Keratinocyte (primary cell): ENCODE measurements around the gene MARCHF9.
"Not testable (repeated sequence)": the region's sequence is repeated elsewhere in the genome, so short reads cannot be mapped to it uniquely, and the experiment has no call there.

Experiments used
- CTCF ChIP-seq, 3 experiments: IDR thresholded peaks in 1 of 3; conservative IDR thresholded peaks in 1 of 3; optimal IDR thresholded peaks in 1 of 3; 2 replicates in 2 of 3; 3 replicates in 1 of 3; pipeline versions ENCODE3 to v1.5.1; 2011; ENCODE audit warnings: low read length in 3 of 3, mild to moderate bottlenecking in 3 of 3, moderate library complexity in 2 of 3, control low read depth in 1 of 3, inconsistent platforms in 1 of 3; ENCODE audit not compliant: insufficient read depth in 2 of 3; ENCODE audit errors: extremely low read depth in 1 of 3
- EZH2 ChIP-seq: IDR thresholded peaks from one replicate; pipeline ENCODE4 v1.6.1; 2012; ENCODE audit warnings: inconsistent platforms, mild to moderate bottlenecking, low read length, moderate library complexity

GRCh38 chr12:57715036-57715748 lies 39.7 kb upstream of the MARCHF9 start:
- TF ChIP-seq CTCF (optimal IDR thresholded peaks at IDR 0.05 in 1 of 3, IDR thresholded peaks at IDR 0.05 in 1 of 3, conservative IDR thresholded peaks at IDR 0.05 in 1 of 3; ENCODE audit: extremely low read depth in 1 of 3, insufficient read depth in 2 of 3, low read length in 3 of 3); EZH2: not testable (repeated sequence)
